DND-41 (cell line): ENCODE data around the gene GRAMD2A.

Source experiments
- ATAC-seq: fragments of 200-7000 bp; cut with Tn5 transposase; 3 replicates; pipeline ENCODE4 v1.9.1; 2021; ENCODE audit warnings: low read depth; ENCODE audit not compliant: insufficient read depth
- DNase-seq: peaks from one replicate; pipeline ENCODE4 v3.0.0-alpha.2; 2020
- H2AFZ ChIP-seq: 2 replicates; pipeline ENCODE4 v1.6.0; 2012; ENCODE audit warnings: low read depth, low read length
- H3K27ac ChIP-seq: 2 replicates; pipeline ENCODE4 v1.5.1; 2012; ENCODE audit warnings: low read length, inconsistent platforms
- H3K27me3 ChIP-seq: fragments of 200-600 bp; sonication (generic); 2 replicates; pipeline ENCODE4 v1.6.0; 2012; ENCODE audit warnings: low read length, mild to moderate bottlenecking, inconsistent platforms; ENCODE audit not compliant: insufficient read depth, poor library complexity
- H3K36me3 ChIP-seq: 2 replicates; pipeline ENCODE4 v1.5.1; 2012; ENCODE audit warnings: low read length, inconsistent platforms; ENCODE audit not compliant: insufficient read depth
- H3K4me1 ChIP-seq: 2 replicates; pipeline ENCODE4 v1.5.1; 2012; ENCODE audit warnings: mild to moderate bottlenecking, low read length; ENCODE audit not compliant: insufficient read depth
- H3K4me2 ChIP-seq: 2 replicates; pipeline ENCODE4 v1.6.0; 2012; ENCODE audit warnings: mild to moderate bottlenecking, moderate library complexity, low read length, inconsistent platforms; ENCODE audit not compliant: insufficient read depth
- H3K4me3 ChIP-seq, 2 experiments: fragments of 200-600 bp in 1 of 2; shearing (Covaris generic) in 1 of 2; 2 replicates each; pipeline ENCODE4 v1.5.1; 2012 to 2016; ENCODE audit warnings: inconsistent platforms in 2 of 2, low read length in 2 of 2, mild to moderate bottlenecking in 2 of 2, low read depth in 1 of 2, moderate library complexity in 1 of 2
- H3K79me2 ChIP-seq: 2 replicates; pipeline ENCODE4 v1.6.0; 2012; ENCODE audit warnings: low read length, inconsistent platforms; ENCODE audit not compliant: insufficient read depth
- H3K9ac ChIP-seq: 2 replicates; pipeline ENCODE4 v1.6.0; 2012; ENCODE audit warnings: low read depth, mild to moderate bottlenecking, inconsistent platforms, low read length, moderate library complexity
- H3K9me3 ChIP-seq: 2 replicates; pipeline ENCODE4 v1.5.1; 2012; ENCODE audit warnings: low read length, moderate library complexity, mild to moderate bottlenecking, inconsistent platforms; ENCODE audit not compliant: insufficient read depth, severe bottlenecking
- H4K20me1 ChIP-seq: 2 replicates; pipeline ENCODE4 v1.6.0; 2012; ENCODE audit warnings: low read length; ENCODE audit not compliant: insufficient read depth
- CTCF ChIP-seq: IDR thresholded peaks from 2 replicates; pipeline ENCODE4 v1.5.1; 2012; ENCODE audit warnings: borderline replicate concordance, low read length, moderate library complexity, mild to moderate bottlenecking; ENCODE audit not compliant: poor library complexity, severe bottlenecking; ENCODE audit errors: extremely low read depth
- EZH2 ChIP-seq: IDR thresholded peaks from 3 replicates; pipeline ENCODE4 v1.6.1; 2012; ENCODE audit warnings: borderline replicate concordance, low read depth, mild to moderate bottlenecking, moderate library complexity, low read length, inconsistent platforms; ENCODE audit not compliant: severe bottlenecking

The GRAMD2A gene

GRCh38 chr15:72133211-72133610 lies 64.4 kb downstream of the GRAMD2A start:
- H3K4me3 ChIP-seq: no peak overlapping the region
- TF ChIP-seq CTCF (no peak), EZH2 (no peak)
- H2AFZ ChIP-seq: no peak overlapping the region
- no peak overlapping the region for H3K4me2 ChIP-seq
- H3K9me3 ChIP-seq: no peaks in the 10 kb centered on the region
- no peaks in the 10 kb centered on the region for H3K4me1 ChIP-seq
- H3K36me3 ChIP-seq: no peaks in the 10 kb centered on the region
- ATAC-seq (no peak), DNase-seq (no peak)
- H3K27ac ChIP-seq: no peak overlapping the region
- no peaks in the 10 kb centered on the region for H3K79me2 ChIP-seq
- H4K20me1 ChIP-seq: no peaks in the 10 kb centered on the region
- no peak overlapping the region for H3K9ac ChIP-seq
- H3K27me3 ChIP-seq: no peaks in the 10 kb centered on the region

GRCh38 chr15:72131922-72132321 lies 65.7 kb downstream of the GRAMD2A start:
- no peak for TF ChIP-seq CTCF
- TF ChIP-seq EZH2: no peak
- H3K27ac ChIP-seq: no peak overlapping the region
- H4K20me1 ChIP-seq: no peaks in the 10 kb centered on the region
- H3K4me2 ChIP-seq: no peak overlapping the region
- no peak for DNase-seq
- H3K79me2 ChIP-seq: no peaks in the 10 kb centered on the region
- H3K4me3 ChIP-seq: no peak overlapping the region
- no peaks in the 10 kb centered on the region for H3K4me1 ChIP-seq
- no peaks in the 10 kb centered on the region for H3K27me3 ChIP-seq
- H2AFZ ChIP-seq: no peak overlapping the region
- no peak overlapping the region for H3K9ac ChIP-seq
- ATAC-seq: no peak
- no peaks in the 10 kb centered on the region for H3K9me3 ChIP-seq
- no peaks in the 10 kb centered on the region for H3K36me3 ChIP-seq

- no peak overlapping the region for H3K4me2 ChIP-seq
- H3K36me3 ChIP-seq: no peaks in the 10 kb centered on the region
- no peak overlapping the region for H3K27ac ChIP-seq
- H3K4me3 ChIP-seq: no peak overlapping the region
- no peak overlapping the region for H2AFZ ChIP-seq
- H3K4me1 ChIP-seq: no peaks in the 10 kb centered on the region
- H4K20me1 ChIP-seq: no peaks in the 10 kb centered on the region
- no peak for TF ChIP-seq CTCF
- no peak for TF ChIP-seq EZH2
- no peaks in the 10 kb centered on the region for H3K79me2 ChIP-seq
- DNase-seq (no peak), ATAC-seq (no peak)
- no peaks in the 10 kb centered on the region for H3K27me3 ChIP-seq
- H3K9me3 ChIP-seq: no peaks in the 10 kb centered on the region
- H3K9ac ChIP-seq: no peak overlapping the region
Observed at GRCh38 chr15:72130272-72130671, 67.3 kb downstream of the GRAMD2A start.

GRCh38 chr15:72128359-72128758 lies 69.2 kb downstream of the GRAMD2A start:
- H3K27ac ChIP-seq: no peak overlapping the region
- no peaks in the 10 kb centered on the region for H3K79me2 ChIP-seq
- no peak overlapping the region for H3K4me2 ChIP-seq
- no peaks in the 10 kb centered on the region for H4K20me1 ChIP-seq
- no peaks in the 10 kb centered on the region for H3K4me1 ChIP-seq
- ATAC-seq (no peak), DNase-seq (no peak)
- no peak overlapping the region for H2AFZ ChIP-seq
- H3K4me3 ChIP-seq: no peak overlapping the region
- no peaks in the 10 kb centered on the region for H3K27me3 ChIP-seq
- no peaks in the 10 kb centered on the region for H3K36me3 ChIP-seq
- no peaks in the 10 kb centered on the region for H3K9me3 ChIP-seq
- TF ChIP-seq CTCF: no peak
- TF ChIP-seq EZH2: no peak
- H3K9ac ChIP-seq: no peak overlapping the region
